SK-N-SH (cell line): ENCODE data around the gene BICC1. TPM values are rescaled to one million over a fixed set of nuclear protein-coding genes. Genes with fewer than 3 reads are reported as not detected.

ENCODE experiments used
- CTCF ChIA-PET: fragments of 300-600, 350-600 bp; formaldehyde crosslinking; extraction: SDS; loops from one replicate; lab custom pipeline; 2021; lab: Yijun Ruan, JAX
- POLR2A ChIA-PET: fragments of 350-600 bp; sonication (Branson Sonifier 250); formaldehyde crosslinking; extraction: SDS; loops from one replicate; lab custom pipeline; 2020; ENCODE audit warnings: antibody characterized with exemption, inconsistent platforms; lab: Yijun Ruan, JAX
- DNase-seq: peaks from one replicate; pipeline ENCODE4 v3.0.0; 2012
- H2AFZ ChIP-seq: fragments of 200-600 bp; sonication (generic); 2 replicates; pipeline ENCODE4 v1.8.1; 2016; ENCODE audit warnings: antibody characterized with exemption, mild to moderate bottlenecking, low read depth
- H3F3A ChIP-seq: fragments of 200-600 bp; sonication (generic); replicated peaks from 2 replicates; pipeline ENCODE3; 2016; ENCODE audit warnings: antibody characterized with exemption, mild to moderate bottlenecking; ENCODE audit not compliant: insufficient read depth
- H3K27ac ChIP-seq, 2 experiments: fragments of 200-500 bp in 1 of 2; fragments of 200-600 bp in 1 of 2; sonication (Bioruptor generic) in 1 of 2; sonication (generic), shearing (Covaris generic) in 1 of 2; 2 replicates each; pipeline versions ENCODE4 v1.5.1 to v1.6.1; 2014 to 2016; ENCODE audit warnings: low read depth in 2 of 2, inconsistent platforms in 1 of 2, low read length in 1 of 2, mild to moderate bottlenecking in 1 of 2, mixed read lengths in 1 of 2
- H3K27me3 ChIP-seq: fragments of 200-600 bp; sonication (generic), shearing (Covaris generic); 2 replicates; pipeline ENCODE4 v1.6.1; 2016; ENCODE audit warnings: mixed run types; ENCODE audit not compliant: insufficient read depth
- H3K36me3 ChIP-seq, 2 experiments: fragments of 200-500 bp in 1 of 2; fragments of 200-600 bp in 1 of 2; sonication (Bioruptor generic) in 1 of 2; sonication (generic) in 1 of 2; replicated peaks in 1 of 2; 2 replicates each; pipeline versions ENCODE3 to v1.5.1; 2014 to 2016; ENCODE audit warnings: low read length in 1 of 2, mild to moderate bottlenecking in 1 of 2; ENCODE audit not compliant: insufficient read depth in 2 of 2, control insufficient read depth in 1 of 2
- H3K4me1 ChIP-seq, 2 experiments: fragments of 200-500 bp in 1 of 2; fragments of 200-600 bp in 1 of 2; sonication (Bioruptor generic) in 1 of 2; sonication (generic), shearing (Covaris generic) in 1 of 2; 2 replicates each; pipeline versions ENCODE4 v1.5.1 to v1.6.1; 2014 to 2016; ENCODE audit warnings: low read depth in 1 of 2, low read length in 1 of 2, mixed run types in 1 of 2; ENCODE audit not compliant: insufficient read depth in 2 of 2, control insufficient read depth in 1 of 2
- H3K4me2 ChIP-seq: fragments of 200-600 bp; sonication (generic), shearing (Covaris generic); 2 replicates; pipeline ENCODE4 v1.6.1; 2017; ENCODE audit warnings: mixed run types
- H3K4me3 ChIP-seq, 2 experiments: fragments of 200-500 bp in 1 of 2; fragments of 200-600 bp in 1 of 2; sonication (Bioruptor generic) in 1 of 2; sonication (generic), shearing (Covaris generic) in 1 of 2; 2 replicates each; pipeline versions ENCODE4 v1.5.1 to v1.8.1; 2014 to 2016; ENCODE audit warnings: low read depth in 2 of 2, inconsistent platforms in 1 of 2, low read length in 1 of 2, mild to moderate bottlenecking in 1 of 2, mixed read lengths in 1 of 2, moderate library complexity in 1 of 2
- H3K79me2 ChIP-seq: fragments of 200-600 bp; sonication (generic); 2 replicates; pipeline ENCODE4 v1.8.1; 2017; ENCODE audit warnings: mild to moderate bottlenecking; ENCODE audit not compliant: insufficient read depth
- H3K9ac ChIP-seq: fragments of 200-600 bp; sonication (generic); 2 replicates; pipeline ENCODE4 v1.6.1; 2017; ENCODE audit warnings: mixed run types
- H3K9me2 ChIP-seq: fragments of 200-600 bp; sonication (generic); 2 replicates; pipeline ENCODE4 v1.6.1; 2017; ENCODE audit warnings: mixed run types
- H3K9me3 ChIP-seq: fragments of 200-600 bp; sonication (generic); 2 replicates; pipeline ENCODE4 v1.6.1; 2017; ENCODE audit warnings: mixed run types, mild to moderate bottlenecking, moderate library complexity
- H4K20me1 ChIP-seq: fragments of 200-600 bp; sonication (generic); 2 replicates; pipeline ENCODE4 v1.6.1; 2017; ENCODE audit warnings: mild to moderate bottlenecking, mixed run types; ENCODE audit not compliant: insufficient read depth
- CHD2 ChIP-seq: fragments of 150-350 bp; IDR thresholded peaks from 2 replicates; pipeline ENCODE4 v1.6.1; 2018; ENCODE audit warnings: low read length; ENCODE audit not compliant: partially characterized antibody
- EZH2phosphoT487 ChIP-seq: fragments of 200-600 bp; sonication (generic); IDR thresholded peaks from 2 replicates; pipeline ENCODE4 v1.6.1; 2017; ENCODE audit warnings: low read depth, mixed run types, mild to moderate bottlenecking, antibody characterized with exemption, moderate library complexity, borderline replicate concordance
- FOSL2 ChIP-seq: IDR thresholded peaks from 2 replicates; pipeline ENCODE4 v1.4.0; 2012; ENCODE audit warnings: low read depth, mild to moderate bottlenecking, moderate library complexity, borderline replicate concordance
- GABPA ChIP-seq: IDR thresholded peaks from 2 replicates; pipeline ENCODE4 v1.4.0; 2012; ENCODE audit warnings: low read depth, mild to moderate bottlenecking
- GATA2 ChIP-seq: sonication (generic); formaldehyde crosslinking; IDR thresholded peaks from 2 replicates; pipeline ENCODE4 v1.5.0; 2020; ENCODE audit warnings: mild to moderate bottlenecking, missing genetic modification reagents
- NFIC ChIP-seq: IDR thresholded peaks from 2 replicates; pipeline ENCODE4 v1.4.0; 2012; ENCODE audit warnings: borderline replicate concordance
- POLR2AphosphoS5 ChIP-seq: IDR thresholded peaks from 2 replicates; pipeline ENCODE4 v1.6.1; 2012; ENCODE audit warnings: low read depth, low read length
- RAD21 ChIP-seq: IDR thresholded peaks from 2 replicates; pipeline ENCODE4 v1.6.1; 2012; ENCODE audit warnings: mild to moderate bottlenecking, low read length
- RCOR1 ChIP-seq: fragments of 150-350 bp; IDR thresholded peaks from 2 replicates; pipeline ENCODE4 v1.6.1; 2017; ENCODE audit warnings: antibody characterized with exemption, low read length
- SMC3 ChIP-seq: IDR thresholded peaks from 2 replicates; pipeline ENCODE4 v1.6.1; 2012; ENCODE audit warnings: low read depth, low read length, improper control_type of control experiment
- TAF1 ChIP-seq: IDR thresholded peaks from 2 replicates; pipeline ENCODE4 v1.6.1; 2012; ENCODE audit warnings: low read depth, mild to moderate bottlenecking, low read length, moderate library complexity, borderline replicate concordance
- TCF12 ChIP-seq: IDR thresholded peaks from 2 replicates; pipeline ENCODE4 v1.4.0; 2012
- WGBS: methylation state at CpG from one replicate; pipeline ENCODE4 v1.1.6; 2017; ENCODE audit warnings: low lambda C conversion rate; 5-methylcytosine and 5-hydroxymethylcytosine counted together
- polyA plus RNA-seq, 3 experiments: library from polyadenylated mRNA; depleted of rRNA; stranded (reverse); fragments of >200 nt; gene quantifications; 2 replicates each; pipeline ENCODE4 v1.2.3, GENCODE V29; 2012
- TF ChIP-seq, protein P1 (sequence below): fragments of 200-600 bp; sonication (generic); IDR thresholded peaks from 2 replicates; pipeline ENCODE4 v1.6.1; 2017; ENCODE audit warnings: antibody characterized with exemption, mild to moderate bottlenecking, moderate library complexity
- TF ChIP-seq, protein P2 (sequence below): IDR thresholded peaks from 2 replicates; pipeline ENCODE4 v1.4.0; 2012; ENCODE audit warnings: low read depth
- TF ChIP-seq, protein P3 (sequence below): fragments of 150-350 bp; IDR thresholded peaks from 2 replicates; pipeline ENCODE4 v1.6.1; 2017; ENCODE audit warnings: antibody characterized with exemption, low read length, low read depth, borderline replicate concordance
- TF ChIP-seq, protein P4 (sequence below): IDR thresholded peaks from 2 replicates; pipeline ENCODE4; 2012
- TF ChIP-seq, protein P5 (sequence below): IDR thresholded peaks from 2 replicates; pipeline ENCODE4 v1.6.1; 2012; ENCODE audit warnings: mild to moderate bottlenecking, low read depth, low read length, moderate library complexity

BICC1 gene
- polyA plus RNA-seq, 1 of the 3 experiments (the other 2 are of a cell fraction): 1.5 TPM

DNA sequence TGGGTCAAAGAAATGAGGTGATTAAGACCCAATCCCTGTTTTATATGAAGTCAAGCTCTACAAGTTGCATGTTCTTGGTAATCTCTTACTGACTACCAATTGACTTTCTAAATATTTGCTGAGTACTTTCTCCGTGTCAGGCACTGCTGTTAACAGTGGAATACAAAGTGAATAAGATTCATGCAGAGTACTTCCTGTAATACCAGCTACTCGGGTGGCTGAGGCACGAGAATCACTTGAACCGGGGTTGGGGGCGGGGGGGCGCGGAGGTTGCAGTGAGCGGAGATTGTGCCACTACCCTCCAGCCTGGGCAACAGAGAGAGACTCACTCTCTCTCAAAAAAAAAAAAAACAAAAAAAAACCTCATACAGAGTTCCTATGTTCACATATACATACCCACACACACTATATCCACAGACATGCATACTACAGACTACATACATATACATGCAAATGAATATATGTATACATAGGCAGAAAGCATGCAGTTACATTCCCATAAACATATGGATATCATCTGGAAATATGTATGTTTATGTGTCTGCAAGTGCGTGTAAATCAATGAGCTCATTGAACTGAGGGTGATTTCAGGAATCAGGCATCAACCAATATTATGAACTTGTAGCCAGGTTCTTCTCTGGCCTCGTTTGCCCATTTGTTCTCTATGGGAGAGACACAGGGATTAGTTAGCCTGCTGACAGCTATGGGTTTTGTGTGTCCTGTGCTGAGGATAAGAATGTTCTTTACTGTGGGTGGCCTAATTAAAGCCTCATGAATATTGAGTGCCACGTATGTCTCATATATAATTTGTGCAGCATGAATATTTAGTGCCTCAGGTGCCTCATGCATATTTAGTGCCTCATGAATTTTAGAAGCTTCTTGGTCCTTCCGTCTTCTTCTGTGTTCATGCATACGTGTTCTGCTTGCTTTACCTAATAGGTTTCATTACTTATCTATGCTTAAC, 73.9 kb downstream of the BICC1 start (continued):
- TF ChIP-seq, protein P1, sequence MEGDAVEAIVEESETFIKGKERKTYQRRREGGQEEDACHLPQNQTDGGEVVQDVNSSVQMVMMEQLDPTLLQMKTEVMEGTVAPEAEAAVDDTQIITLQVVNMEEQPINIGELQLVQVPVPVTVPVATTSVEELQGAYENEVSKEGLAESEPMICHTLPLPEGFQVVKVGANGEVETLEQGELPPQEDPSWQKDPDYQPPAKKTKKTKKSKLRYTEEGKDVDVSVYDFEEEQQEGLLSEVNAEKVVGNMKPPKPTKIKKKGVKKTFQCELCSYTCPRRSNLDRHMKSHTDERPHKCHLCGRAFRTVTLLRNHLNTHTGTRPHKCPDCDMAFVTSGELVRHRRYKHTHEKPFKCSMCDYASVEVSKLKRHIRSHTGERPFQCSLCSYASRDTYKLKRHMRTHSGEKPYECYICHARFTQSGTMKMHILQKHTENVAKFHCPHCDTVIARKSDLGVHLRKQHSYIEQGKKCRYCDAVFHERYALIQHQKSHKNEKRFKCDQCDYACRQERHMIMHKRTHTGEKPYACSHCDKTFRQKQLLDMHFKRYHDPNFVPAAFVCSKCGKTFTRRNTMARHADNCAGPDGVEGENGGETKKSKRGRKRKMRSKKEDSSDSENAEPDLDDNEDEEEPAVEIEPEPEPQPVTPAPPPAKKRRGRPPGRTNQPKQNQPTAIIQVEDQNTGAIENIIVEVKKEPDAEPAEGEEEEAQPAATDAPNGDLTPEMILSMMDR: no peak
- TF ChIP-seq GABPA: no peak
- TF ChIP-seq RAD21: no peak
- TF ChIP-seq POLR2AphosphoS5: no peak
- TF ChIP-seq, protein P2, sequence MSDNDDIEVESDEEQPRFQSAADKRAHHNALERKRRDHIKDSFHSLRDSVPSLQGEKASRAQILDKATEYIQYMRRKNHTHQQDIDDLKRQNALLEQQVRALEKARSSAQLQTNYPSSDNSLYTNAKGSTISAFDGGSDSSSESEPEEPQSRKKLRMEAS: no peak
- no peak for TF ChIP-seq RCOR1

DNA sequence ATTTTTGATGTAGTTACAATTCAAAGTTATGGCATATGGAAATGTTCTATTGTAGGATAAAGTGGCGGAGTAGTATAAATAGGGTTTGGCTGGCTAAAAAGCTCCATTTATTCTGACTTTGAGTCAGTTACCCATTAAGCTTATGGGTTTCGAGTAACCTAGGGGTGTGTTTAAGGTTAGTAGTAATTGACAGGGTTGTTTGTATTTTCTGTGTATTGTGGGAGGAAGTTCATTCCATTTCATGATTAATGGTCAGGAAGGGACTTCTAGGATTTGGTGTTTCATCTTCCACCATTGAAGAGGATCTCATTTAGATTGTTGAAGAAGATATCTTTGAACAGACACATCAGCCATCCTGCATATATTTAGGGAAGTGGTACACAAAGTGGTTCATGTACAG, 75.0 kb downstream of the BICC1 start:
- peaks cover 5% of the 10 kb centered on the region in 2 experiments; a peak in 3 of 4 replicates for H3K4me1 ChIP-seq
- no peak overlapping the region for H3K9ac ChIP-seq
- POLR2A ChIA-PET: no interaction called here
- DNase-seq: no peak
- H3K79me2 ChIP-seq: 0 out of 2 replicates have a peak, but pooled peaks cover 12% of the 10 kb centered on the region
- TF ChIP-seq CHD2 (no peak), RAD21 (no peak), FOSL2 (no peak), SMC3 (no peak), TAF1 (no peak), TCF12 (no peak), POLR2AphosphoS5 (no peak), NFIC (no peak), EZH2phosphoT487 (no peak), GATA2 (no peak)
- TF ChIP-seq, protein P2: no peak
- TF ChIP-seq, protein P1: no peak
- TF ChIP-seq, protein P3, sequence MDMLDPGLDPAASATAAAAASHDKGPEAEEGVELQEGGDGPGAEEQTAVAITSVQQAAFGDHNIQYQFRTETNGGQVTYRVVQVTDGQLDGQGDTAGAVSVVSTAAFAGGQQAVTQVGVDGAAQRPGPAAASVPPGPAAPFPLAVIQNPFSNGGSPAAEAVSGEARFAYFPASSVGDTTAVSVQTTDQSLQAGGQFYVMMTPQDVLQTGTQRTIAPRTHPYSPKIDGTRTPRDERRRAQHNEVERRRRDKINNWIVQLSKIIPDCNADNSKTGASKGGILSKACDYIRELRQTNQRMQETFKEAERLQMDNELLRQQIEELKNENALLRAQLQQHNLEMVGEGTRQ: no peak
- TF ChIP-seq, protein P4, sequence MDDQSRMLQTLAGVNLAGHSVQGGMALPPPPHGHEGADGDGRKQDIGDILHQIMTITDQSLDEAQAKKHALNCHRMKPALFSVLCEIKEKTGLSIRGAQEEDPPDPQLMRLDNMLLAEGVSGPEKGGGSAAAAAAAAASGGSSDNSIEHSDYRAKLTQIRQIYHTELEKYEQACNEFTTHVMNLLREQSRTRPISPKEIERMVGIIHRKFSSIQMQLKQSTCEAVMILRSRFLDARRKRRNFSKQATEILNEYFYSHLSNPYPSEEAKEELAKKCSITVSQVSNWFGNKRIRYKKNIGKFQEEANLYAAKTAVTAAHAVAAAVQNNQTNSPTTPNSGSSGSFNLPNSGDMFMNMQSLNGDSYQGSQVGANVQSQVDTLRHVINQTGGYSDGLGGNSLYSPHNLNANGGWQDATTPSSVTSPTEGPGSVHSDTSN: no peak
- TF ChIP-seq, protein P5, sequence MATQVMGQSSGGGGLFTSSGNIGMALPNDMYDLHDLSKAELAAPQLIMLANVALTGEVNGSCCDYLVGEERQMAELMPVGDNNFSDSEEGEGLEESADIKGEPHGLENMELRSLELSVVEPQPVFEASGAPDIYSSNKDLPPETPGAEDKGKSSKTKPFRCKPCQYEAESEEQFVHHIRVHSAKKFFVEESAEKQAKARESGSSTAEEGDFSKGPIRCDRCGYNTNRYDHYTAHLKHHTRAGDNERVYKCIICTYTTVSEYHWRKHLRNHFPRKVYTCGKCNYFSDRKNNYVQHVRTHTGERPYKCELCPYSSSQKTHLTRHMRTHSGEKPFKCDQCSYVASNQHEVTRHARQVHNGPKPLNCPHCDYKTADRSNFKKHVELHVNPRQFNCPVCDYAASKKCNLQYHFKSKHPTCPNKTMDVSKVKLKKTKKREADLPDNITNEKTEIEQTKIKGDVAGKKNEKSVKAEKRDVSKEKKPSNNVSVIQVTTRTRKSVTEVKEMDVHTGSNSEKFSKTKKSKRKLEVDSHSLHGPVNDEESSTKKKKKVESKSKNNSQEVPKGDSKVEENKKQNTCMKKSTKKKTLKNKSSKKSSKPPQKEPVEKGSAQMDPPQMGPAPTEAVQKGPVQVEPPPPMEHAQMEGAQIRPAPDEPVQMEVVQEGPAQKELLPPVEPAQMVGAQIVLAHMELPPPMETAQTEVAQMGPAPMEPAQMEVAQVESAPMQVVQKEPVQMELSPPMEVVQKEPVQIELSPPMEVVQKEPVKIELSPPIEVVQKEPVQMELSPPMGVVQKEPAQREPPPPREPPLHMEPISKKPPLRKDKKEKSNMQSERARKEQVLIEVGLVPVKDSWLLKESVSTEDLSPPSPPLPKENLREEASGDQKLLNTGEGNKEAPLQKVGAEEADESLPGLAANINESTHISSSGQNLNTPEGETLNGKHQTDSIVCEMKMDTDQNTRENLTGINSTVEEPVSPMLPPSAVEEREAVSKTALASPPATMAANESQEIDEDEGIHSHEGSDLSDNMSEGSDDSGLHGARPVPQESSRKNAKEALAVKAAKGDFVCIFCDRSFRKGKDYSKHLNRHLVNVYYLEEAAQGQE: no peak
- H3K36me3 ChIP-seq: no peaks in the 10 kb centered on the region
- CTCF ChIA-PET: no interaction called here
- no peak overlapping the region for H3K27ac ChIP-seq
- H3K9me2 ChIP-seq: no peaks in the 10 kb centered on the region
- no peak overlapping the region for H2AFZ ChIP-seq
- H3K27me3 ChIP-seq: no peaks in the 10 kb centered on the region
- H3K4me3 ChIP-seq: no peak overlapping the region
- no peaks in the 10 kb centered on the region for H3K9me3 ChIP-seq
- H4K20me1 ChIP-seq: peaks cover 8% of the 10 kb centered on the region; the same call in 1 of the 2 replicates
- peaks cover 17% of the 10 kb centered on the region for H3F3A ChIP-seq
- no peak overlapping the region for H3K4me2 ChIP-seq
- 94% methylated on average over 2 of the region's 2 CpGs for WGBS
